Measurements from ENCODE around the gene TMEM117.

DNA sequence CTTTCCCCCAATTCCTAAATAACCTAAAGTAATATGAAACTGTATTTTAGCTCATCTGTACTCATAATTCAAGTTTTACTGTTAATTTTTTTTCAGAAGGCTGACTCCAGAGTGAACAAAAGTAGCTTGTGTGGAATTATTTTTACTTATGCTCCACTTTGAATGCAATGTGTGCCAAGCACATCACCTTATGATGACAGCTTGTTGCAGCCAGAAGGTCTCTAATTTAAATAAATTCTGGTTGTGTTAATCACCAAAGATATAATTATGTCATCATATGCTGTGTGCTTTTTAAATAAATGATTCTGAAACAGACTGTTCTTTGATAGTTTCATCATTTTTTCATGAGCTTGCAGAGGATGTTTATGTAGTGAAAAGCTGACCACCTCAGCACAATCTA lies 283.1 kb downstream of the TMEM117 start:
- TF ChIP-seq, protein P1, sequence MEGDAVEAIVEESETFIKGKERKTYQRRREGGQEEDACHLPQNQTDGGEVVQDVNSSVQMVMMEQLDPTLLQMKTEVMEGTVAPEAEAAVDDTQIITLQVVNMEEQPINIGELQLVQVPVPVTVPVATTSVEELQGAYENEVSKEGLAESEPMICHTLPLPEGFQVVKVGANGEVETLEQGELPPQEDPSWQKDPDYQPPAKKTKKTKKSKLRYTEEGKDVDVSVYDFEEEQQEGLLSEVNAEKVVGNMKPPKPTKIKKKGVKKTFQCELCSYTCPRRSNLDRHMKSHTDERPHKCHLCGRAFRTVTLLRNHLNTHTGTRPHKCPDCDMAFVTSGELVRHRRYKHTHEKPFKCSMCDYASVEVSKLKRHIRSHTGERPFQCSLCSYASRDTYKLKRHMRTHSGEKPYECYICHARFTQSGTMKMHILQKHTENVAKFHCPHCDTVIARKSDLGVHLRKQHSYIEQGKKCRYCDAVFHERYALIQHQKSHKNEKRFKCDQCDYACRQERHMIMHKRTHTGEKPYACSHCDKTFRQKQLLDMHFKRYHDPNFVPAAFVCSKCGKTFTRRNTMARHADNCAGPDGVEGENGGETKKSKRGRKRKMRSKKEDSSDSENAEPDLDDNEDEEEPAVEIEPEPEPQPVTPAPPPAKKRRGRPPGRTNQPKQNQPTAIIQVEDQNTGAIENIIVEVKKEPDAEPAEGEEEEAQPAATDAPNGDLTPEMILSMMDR (IDR thresholded peaks at IDR 0.05; ENCODE audit: low read length) = no peak
- no peak for TF ChIP-seq EZH2 (IDR thresholded peaks at IDR 0.05; ENCODE audit: borderline replicate concordance, low read length)

Measured in OCI-LY1 (cell line).